GM19023 (cell line): ENCODE data around the gene SLIT3.

Experiments
- ATAC-seq: cut with Tn5 transposase; IDR thresholded peaks from one replicate; pipeline ENCODE4 v1.9.1; 2021; ENCODE audit warnings: mild to moderate bottlenecking, moderate library complexity; ENCODE audit not compliant: unreplicated experiment

Gene SLIT3

GRCh38 chr5:168696611-168697010 lies 604.3 kb downstream of the SLIT3 start:
- ATAC-seq: no peak

- no peak for ATAC-seq
These were observed 605.6 kb downstream of the SLIT3 start for GRCh38 chr5:168695301-168695835.

- no peak for ATAC-seq
These were observed 606.6 kb downstream of the SLIT3 start for GRCh38 chr5:168694289-168694688.

GRCh38 chr5:168693883-168694282 lies 607.1 kb downstream of the SLIT3 start:
- ATAC-seq: no peak

- ATAC-seq: no peak
These were observed 607.6 kb downstream of the SLIT3 start for GRCh38 chr5:168693297-168693696.

GRCh38 chr5:168691891-168692290 lies 609.0 kb downstream of the SLIT3 start:
- ATAC-seq: no peak

- ATAC-seq: no peak
These were observed 611.7 kb downstream of the SLIT3 start for GRCh38 chr5:168689260-168689659.

GRCh38 chr5:168686837-168687236 lies 614.1 kb downstream of the SLIT3 start:
- ATAC-seq: no peak

GRCh38 chr5:168685566-168685965 lies 615.4 kb downstream of the SLIT3 start:
- ATAC-seq: no peak

- ATAC-seq: no peak
These were observed 617.0 kb downstream of the SLIT3 start for GRCh38 chr5:168683927-168684295.

- ATAC-seq: no peak
These were observed 617.6 kb downstream of the SLIT3 start for GRCh38 chr5:168683247-168683926.

GRCh38 chr5:168681556-168682183 lies 619.3 kb downstream of the SLIT3 start:
- no peak for ATAC-seq

- no peak for ATAC-seq
These were observed 620.5 kb downstream of the SLIT3 start for GRCh38 chr5:168680395-168680794.

GRCh38 chr5:168679515-168679920 lies 621.4 kb downstream of the SLIT3 start:
- no peak for ATAC-seq

- ATAC-seq: no peak
These were observed 624.4 kb downstream of the SLIT3 start for GRCh38 chr5:168676501-168676900.

GRCh38 chr5:168675883-168676408 lies 625.0 kb downstream of the SLIT3 start:
- no peak for ATAC-seq

GRCh38 chr5:168674893-168675482 lies 626.0 kb downstream of the SLIT3 start:
- no peak for ATAC-seq

- ATAC-seq: no peak
These were observed 628.1 kb downstream of the SLIT3 start for GRCh38 chr5:168672888-168673287.

GRCh38 chr5:168672016-168672415 lies 628.9 kb downstream of the SLIT3 start:
- no peak for ATAC-seq

- ATAC-seq: no peak
These were observed 629.9 kb downstream of the SLIT3 start for GRCh38 chr5:168670881-168671575.

GRCh38 chr5:168669668-168670378 lies 631.1 kb downstream of the SLIT3 start:
- ATAC-seq: no peak
